Measurements from ENCODE around the gene ATRN. TPM values are rescaled to one million over a fixed set of nuclear protein-coding genes. Genes with fewer than 3 reads are reported as not detected.

Gene ATRN
- total RNA-seq, 1 donor from 2014 or later = 42.9 TPM

DNA sequence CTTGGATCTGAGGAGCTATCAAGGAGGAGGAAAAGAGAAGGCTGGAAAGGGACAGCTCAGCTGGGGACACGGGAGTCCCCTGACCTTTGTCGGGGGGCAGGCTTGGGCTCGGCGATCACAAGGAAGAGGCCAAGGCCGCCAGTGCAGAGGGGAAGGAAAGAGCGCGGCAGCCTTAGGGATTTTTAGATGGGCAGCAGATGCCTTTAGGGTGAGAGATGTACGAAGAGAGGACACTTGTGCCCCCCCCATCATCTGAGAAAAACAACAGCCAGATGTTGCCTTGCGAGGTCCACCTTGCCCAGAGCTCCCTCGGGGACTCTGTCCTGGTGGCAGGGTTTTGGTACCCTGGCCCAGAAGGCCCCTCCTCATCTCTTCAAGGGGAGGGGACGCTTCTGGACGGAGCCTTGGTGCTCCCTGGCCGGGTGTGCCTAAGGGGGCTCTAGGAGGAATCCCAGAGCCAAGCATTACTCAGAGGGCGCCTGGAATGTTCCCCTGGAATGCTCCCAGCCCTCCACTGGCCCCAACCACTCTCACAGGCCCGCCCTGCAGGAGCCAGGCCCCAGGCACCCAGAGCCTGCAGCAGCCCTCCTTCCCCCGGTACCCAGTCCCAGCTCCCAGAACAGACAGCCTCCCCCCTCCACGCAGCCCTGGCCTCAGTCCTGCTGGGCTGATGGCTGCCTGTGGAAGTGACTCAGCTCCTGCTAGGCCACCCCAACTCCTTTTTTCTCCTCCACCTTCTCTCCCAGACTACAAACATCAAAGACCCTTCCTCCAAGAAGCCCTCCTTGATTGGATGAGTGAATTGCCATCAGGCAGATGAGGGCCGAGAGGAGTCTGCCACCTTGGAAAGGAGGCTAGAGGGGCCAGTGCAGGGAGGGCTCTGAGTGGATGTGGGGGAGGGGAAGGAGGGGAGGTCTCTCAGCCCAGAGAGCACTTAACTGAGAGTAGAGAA lies 209.2 kb downstream of the ATRN start:
- no peak for DNase-seq

DNA sequence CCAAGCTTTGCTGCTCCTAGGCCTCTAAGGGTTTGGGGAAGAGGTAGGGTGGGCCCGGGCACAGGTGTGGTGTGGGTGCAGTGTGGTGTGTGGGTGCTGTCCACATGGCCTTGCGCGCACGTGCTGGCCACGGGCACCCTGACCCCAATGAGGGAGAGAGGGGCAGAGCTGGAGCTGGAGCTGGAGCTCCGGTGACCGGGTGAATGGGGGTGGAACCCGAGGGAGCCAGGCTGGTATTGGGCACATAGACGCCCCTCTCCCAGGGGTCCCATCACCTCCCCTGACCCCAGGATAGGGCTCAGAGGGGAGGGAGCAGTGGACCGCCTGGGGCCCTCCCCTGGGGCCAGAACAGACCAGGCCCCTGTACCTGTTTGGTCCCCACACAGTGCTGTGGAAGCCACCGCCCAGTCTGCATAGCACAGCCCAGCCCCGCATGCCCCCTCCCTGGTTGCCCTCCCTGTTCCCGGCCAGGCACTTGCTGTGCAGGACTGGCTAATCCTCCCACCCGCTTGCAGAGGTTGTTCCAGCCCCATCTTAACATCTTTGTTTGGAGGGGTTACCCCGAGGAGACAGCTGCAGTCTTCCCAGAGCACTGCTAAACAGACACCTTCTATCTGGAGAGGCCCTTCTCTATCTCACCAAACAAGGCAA lies 210.0 kb downstream of the ATRN start:
- DNase-seq = no peak

DNA sequence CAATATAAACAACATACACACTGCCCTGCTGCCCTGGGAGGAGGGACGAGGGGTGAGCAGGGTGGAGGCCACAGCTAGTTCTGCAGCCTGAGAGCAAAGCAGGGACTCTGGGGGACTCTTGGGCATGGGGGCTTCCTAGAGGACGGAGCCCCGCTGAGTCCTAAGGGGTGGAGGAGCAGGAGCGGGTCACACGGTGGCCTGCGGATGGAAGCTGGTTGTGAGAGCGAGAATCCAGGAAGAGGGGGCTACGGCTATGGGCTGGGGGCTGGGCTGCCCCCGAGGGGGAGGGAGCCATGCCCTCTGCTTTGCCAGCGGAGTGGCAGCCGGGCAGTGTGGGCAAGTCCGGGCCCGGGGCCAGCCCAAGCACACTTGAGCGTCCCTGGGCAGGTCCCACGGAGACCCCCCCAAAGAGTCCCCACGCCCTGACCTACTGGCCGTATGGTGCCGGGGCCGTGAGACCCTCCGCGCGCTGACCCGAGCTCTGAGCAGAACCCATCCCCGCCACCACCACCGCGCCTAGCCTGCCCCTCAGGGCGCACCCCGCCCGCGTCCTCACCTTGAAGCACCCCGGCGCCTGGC lies 210.6 kb downstream of the ATRN start:
- DNase-seq = no peak

DNA sequence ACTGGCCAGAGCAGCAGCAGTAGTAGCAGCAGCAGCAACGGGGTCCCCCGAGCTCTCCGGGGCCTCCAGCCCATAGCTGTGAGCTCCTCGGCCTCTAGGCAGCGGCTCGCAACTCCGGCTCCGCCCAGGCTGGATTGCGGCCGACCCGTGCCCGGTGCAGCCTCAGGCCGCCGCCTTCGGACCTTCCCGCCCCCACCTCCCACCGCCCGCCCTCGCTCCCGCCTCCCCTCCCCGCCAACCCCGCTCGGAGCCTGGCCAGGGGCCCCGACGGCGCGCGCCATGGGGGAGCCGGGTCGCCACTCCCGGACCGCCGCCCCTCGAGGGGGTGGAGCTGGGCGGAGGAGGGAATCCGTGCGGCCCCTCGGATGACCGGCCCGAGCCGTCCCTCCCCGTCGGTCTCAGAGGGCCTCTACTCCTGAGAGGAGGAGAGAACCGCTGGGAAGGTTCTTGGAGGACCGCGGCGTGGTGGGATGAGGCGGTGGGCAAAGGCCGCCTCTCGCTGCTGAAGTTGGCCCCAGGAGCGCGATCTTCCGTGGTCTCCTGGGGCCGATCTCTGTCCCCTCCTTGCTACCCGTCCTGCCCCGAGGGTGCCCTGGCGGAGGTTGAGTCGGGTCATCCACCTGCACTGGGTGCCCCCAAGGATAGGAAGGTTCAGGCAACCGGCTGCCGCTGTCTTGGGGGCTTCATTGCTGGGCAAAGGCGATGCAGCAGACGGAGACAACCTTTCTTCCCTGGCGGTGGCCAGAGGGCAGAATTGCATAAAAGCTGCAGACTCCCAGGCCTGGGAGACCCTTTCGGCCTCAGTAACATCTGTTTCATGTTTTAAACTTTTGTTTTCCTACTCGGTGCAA lies 211.3 kb downstream of the ATRN start, which contains the start of gene ADAM33:
Gene ADAM33 (minus strand): TSS at position 80 of the 851 bp plus-strand sequence. CDS start 6 bp downstream, at position 74.
- DNase-seq = no peak

DNA sequence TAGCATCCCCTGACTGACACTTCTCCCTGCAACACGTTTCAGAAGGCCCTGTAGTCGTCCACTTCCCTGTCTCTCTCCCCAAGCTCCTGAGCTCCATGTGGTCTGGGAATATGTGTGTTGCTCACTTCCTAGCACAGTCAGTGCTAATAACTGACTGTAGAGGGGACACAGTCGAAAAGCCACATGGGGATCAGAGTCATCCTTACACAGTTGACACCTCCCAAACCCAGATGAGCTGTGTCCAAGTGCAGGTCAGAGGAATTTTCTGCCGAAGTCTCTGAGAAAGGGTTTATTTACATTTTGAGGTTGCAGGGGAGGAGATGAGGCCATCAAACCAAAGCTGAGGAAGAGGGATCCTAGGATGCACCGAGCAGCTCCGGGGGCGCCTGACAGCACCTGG lies 214.5 kb downstream of the ATRN start:
- DNase-seq = no peak

GRCh38 chr20:3686421-3686820 lies 215.6 kb downstream of the ATRN start:
- DNase-seq = no peak

DNA sequence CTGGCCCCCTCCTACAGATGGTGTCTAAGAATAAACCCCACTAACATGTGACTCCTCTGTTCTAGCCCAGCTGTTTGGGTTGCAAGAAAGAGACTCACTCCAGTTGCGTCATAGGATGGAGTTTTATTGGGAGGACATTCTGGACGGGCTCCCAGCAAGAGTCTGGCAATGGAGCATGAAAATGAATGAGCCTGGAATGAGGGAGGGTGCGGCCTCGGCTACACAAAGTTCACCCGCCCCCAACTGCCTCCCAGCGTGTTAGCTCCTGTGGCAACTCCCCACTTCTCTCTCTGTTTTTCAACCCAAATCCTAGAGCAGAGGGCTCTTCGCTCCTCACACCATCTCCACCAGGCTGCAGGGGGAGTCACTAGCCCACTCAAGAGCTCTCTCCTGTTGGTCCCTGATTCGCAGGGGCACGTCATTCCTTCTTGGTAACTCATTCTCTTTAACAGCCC lies 216.1 kb downstream of the ATRN start:
- DNase-seq = no peak

- DNase-seq = peak; percentile 53
Measured at GRCh38 chr20:3687655-3688054, 216.8 kb downstream of the ATRN start.

DNA sequence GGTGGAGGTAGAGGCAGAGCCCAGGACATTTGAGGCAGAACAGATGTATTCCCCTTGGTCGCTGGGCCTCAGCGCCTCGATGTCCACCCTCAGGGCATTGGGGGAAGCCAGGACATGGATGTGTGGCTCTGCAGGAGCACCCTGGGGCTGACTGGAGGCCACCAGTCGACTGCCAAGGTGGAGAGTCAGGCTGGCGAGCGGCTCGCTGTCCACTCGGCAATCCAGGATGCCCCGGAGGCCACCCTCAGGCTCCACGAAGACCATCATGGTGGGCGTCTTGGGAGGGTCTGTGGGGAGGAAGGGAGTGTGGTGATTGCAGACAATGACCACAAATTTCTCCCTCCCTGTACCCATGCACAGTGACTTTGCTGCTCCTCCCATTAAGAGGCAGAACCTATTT lies 219.2 kb downstream of the ATRN start:
- no peak for DNase-seq

DNA sequence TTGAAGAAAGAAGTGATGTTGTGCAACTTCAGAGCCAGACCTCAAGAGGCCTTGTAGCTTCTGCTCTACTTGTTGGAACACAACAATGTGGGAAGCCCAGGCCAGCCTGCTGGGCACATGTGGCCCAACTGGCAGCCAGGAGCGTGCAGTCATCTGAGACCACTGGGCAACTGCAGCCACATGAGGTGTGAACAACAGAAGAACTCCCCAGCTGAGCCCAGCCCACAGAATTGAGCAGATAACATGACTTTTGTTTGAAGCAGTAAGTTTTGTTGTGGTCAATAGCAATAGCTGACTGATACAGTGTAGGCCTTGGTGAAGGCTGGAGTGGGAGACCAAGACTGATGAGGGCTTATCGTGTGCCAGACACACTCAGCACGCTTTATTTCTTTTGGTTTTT lies 219.6 kb downstream of the ATRN start:
- no peak for DNase-seq

- DNase-seq = no peak
Measured at GRCh38 chr20:3691306-3691705, 220.5 kb downstream of the ATRN start.

GRCh38 chr20:3691897-3692296 lies 221.1 kb downstream of the ATRN start:
- DNase-seq = no peak

DNA sequence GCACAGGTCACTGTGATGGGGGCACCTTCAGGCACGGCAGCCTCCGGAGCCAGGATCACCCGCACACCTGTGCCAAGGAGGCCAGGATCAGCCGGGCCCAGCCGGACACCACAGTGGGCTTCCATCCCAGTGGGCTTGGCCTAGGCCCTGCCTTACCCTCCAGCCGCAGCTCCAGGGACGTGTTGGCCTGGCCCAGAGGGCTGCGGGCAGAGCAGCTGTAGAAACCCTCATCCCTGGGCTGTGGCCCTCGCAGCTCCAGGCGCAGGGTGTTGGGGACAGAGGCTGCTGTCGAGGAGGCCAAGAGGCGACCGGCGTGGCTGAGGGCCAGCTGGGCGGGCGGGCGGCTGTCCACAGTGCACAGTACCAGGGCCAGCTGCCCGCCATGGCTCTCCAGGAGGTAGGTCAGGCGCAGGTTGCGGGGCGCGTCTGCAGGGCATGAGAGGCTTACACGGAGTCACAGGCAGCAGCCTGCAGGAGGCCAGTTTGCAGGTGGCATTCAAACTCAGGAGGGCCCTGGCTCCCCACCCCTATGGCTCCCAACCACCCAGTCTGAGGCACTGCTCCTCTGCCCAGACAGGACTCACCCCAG lies 222.0 kb downstream of the ATRN start:
- DNase-seq = no peak

DNA sequence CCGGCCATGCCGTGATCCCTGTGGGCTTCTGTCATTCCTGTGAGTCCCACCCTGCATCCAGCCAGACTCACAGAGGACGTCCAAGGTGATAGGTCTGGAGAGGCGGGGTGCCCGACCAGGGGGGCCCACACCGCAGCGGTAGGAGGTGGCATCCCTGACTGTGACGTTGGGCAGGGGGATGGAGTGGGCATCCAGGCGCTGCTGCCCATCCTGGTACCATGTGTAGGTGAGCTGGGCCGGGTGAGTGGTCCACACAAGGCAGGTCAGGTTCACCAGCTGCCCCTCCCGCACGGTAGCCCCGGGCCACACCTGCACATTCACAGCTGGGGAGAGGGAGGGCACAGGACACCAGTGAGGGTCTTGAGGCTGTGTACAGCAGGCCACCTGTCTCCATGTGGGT lies 222.6 kb downstream of the ATRN start:
- DNase-seq = no peak

DNA sequence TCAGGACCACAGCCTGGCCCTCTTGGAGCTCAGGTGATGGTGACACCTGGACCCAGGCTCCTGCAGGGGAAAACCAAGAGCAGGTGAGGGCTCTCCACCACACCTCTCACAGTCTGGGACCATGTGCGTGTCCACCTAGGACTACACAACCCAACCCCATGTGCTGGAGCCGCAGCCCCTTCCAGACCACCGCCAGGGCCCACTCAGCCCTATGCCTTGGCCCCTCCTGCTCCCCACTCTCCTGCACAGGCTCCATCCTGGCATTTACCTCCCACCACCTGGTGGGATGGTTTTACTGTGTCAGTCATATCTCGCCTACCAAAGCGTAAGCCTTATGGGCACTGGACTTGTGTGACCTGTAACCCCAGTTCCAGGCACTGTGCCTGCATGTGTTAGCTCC lies 224.0 kb downstream of the ATRN start:
- no peak for DNase-seq

- no peak for DNase-seq
Measured at GRCh38 chr20:3696200-3696599, 225.4 kb downstream of the ATRN start.

DNA sequence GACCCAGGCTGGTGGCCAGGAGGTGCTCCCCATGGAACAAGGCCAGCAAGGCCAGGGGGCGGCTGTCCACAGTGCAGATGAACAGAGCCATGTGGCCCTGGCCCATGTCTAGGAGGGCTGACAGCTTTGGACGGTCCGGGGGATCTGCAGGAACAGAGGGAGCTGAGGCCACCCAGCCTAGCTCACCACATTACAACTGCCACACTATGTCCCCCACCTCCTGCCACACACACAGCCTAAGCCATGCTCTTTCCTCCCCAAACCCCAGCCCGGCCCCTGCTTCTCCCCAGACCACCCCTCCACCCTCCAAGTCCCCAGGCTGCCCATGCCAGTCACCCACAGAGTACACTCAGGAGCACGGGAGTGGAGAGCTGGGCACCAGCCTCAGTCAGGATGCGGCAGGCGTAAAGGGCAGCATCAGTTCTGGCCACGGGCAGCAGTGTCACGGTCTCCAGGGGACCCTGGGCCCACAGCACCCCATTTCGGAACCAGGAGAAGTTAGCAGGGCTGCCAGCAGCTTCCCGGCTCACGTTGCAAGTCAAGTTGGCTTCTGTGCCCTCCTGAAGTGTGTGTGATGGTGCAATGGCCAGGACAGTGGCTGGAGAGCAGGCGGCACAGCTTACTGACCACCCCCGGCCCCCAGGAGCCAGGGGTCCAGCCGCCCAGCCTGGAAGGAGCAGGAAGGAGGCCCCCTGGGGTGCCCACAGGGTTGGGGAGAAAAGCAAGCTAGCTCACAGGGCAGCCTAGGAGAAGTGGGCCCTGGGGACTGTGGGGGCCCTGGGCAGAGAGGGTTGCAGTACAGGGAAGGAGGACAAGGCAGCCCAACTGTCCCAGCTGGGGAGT lies 226.1 kb downstream of the ATRN start:
- DNase-seq = no peak

GRCh38 chr20:3697588-3698305 lies 226.9 kb downstream of the ATRN start:
- no peak for DNase-seq

GRCh38 chr20:3698591-3699001 lies 227.8 kb downstream of the ATRN start:
- no peak for DNase-seq

DNA sequence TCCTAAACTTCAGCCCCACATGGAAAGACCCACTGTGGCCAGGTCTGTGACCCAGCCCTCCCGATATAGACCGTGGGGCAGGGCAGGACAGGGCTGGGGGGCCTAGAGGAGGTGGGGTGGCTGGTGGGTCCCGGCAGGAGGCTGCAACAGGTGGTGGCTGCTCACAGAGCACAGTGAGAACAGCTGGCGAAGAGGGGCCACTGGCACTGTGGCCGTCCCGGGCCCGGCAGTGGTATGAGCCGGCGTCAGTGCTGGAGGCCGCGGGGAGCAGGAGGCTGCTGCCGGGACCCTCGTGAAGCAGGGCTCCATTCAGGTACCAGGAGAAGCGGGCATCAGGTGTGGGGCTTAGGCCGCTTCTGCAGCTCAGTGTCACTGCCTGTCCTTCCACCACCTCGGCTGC lies 228.2 kb downstream of the ATRN start:
- DNase-seq = no peak
